Gastrocnemius medialis (tissue), 4 donors: Measurements from ENCODE around the gene PSME3. TPM values are rescaled to one million over a fixed set of nuclear protein-coding genes. Genes with fewer than 3 reads are reported as not detected.
A peak's percentile ranks its signal among the peaks of the same experiment; 100 is the strongest.

Experiments
- ATAC-seq, 2 donors: fragments of 150-250 bp; one replicate each; pipeline ENCODE4 v1.9.1; 2016
- DNase-seq, 2 donors: peaks; one replicate each; pipeline ENCODE4 v3.0.0-alpha.2; 2019
- H3K27ac ChIP-seq, 4 donors: fragments of 200-600 bp; sonication (generic); 1 replicate in 1 of 4; 2 replicates in 3 of 4; pipeline ENCODE4 v1.5.1; 2016 to 2018; ENCODE audit warnings: mild to moderate bottlenecking in 2 of 4, moderate library complexity in 1 of 4
- H3K27me3 ChIP-seq, 3 donors: fragments of 200-600 bp; sonication (generic) in 2 of 3; 1 replicate in 1 of 3; 2 replicates in 2 of 3; pipeline versions ENCODE4 v1.5.1 to v1.6.0; 2016 to 2019; ENCODE audit warnings: mild to moderate bottlenecking in 1 of 3, moderate library complexity in 1 of 3
- H3K36me3 ChIP-seq, 2 donors: fragments of 200-600 bp; sonication (generic) in 1 of 2; one replicate each; pipeline ENCODE4 v1.5.1; 2017 to 2018
- H3K4me1 ChIP-seq, 2 donors: fragments of 200-600 bp; sonication (generic) in 1 of 2; one replicate each; pipeline ENCODE4 v1.5.1; 2016 to 2017; ENCODE audit warnings: mild to moderate bottlenecking in 2 of 2
- H3K4me3 ChIP-seq, 4 donors: fragments of 200-600 bp; sonication (generic) in 3 of 4; 1 replicate in 1 of 4; 2 replicates in 3 of 4; pipeline ENCODE4 v1.5.1; 2016 to 2019; ENCODE audit warnings: mild to moderate bottlenecking in 2 of 4
- H3K9me3 ChIP-seq, 3 donors: fragments of 200-600 bp; sonication (generic) in 2 of 3; 1 replicate in 1 of 3; 2 replicates in 2 of 3; pipeline ENCODE4 v1.5.1; 2016 to 2019
- CTCF ChIP-seq, 5 experiments: fragments of 450-650 bp in 3 of 5; fragments of 200-600 bp in 2 of 5; sonication (generic) in 2 of 5; IDR thresholded peaks in 4 of 5; conservative IDR thresholded peaks in 1 of 5; 1 replicate in 4 of 5; 2 replicates in 1 of 5; pipeline ENCODE4 v1.5.1; 2016 to 2019; ENCODE audit warnings: antibody characterized with exemption in 5 of 5, mild to moderate bottlenecking in 3 of 5, moderate library complexity in 3 of 5
- POLR2A ChIP-seq, 2 donors: fragments of 450-650 bp; IDR thresholded peaks; one replicate each; pipeline ENCODE4 v1.6.1; 2017; ENCODE audit warnings: antibody characterized with exemption in 2 of 2, mild to moderate bottlenecking in 2 of 2, moderate library complexity in 2 of 2
- in situ Hi-C, 4 donors: fragments of 200-750 bp; cut with MboI; loops; one replicate each; pipeline versions ENCODE4 v1.15.0 to v1.8.0; 2017; ENCODE audit warnings: low sequenced_read_pairs in 4 of 4
- intact Hi-C: fragments of 100-400 bp; cut with DNase I; formaldehyde crosslinking; loops from one replicate; pipeline ENCODE4 v1.15.1; 2023; ENCODE audit warnings: low total_unique reads
- total RNA-seq, 4 donors: library from RNA; depleted of rRNA; stranded (reverse); fragments of >200 nt; gene quantifications; one replicate each; pipeline versions ENCODE4 v1.1.0 to v1.2.3, GENCODE V29; 2016

Gene PSME3
- total RNA-seq, 4 donors from 2014 or later = 84.2 to 101 (median 88.7) TPM

GRCh38 chr17:42821176-42821575, 12.0 kb upstream of the PSME3 start:
- ATAC-seq (no peak), DNase-seq (no peak)
- Histone ChIP-seq H3K36me3 (peaks cover 7 to 56% of the 10 kb centered on the region in 2 donors), H3K27ac (no peak overlapping the region), H3K9me3 (no peaks in the 10 kb centered on the region), H3K27me3 (no peaks in the 10 kb centered on the region), H3K4me3 (no peak overlapping the region), H3K4me1 (peaks cover 13 to 14% of the 10 kb centered on the region in 2 donors)
- intact Hi-C loops = loop anchor here (5.0 kb wide), 1 partner anchor 244 kb away; the partner anchor contains the start of gene PSMC3IP
- in situ Hi-C loops = loop anchor here in 1 of 4 donors (10.0 kb wide), 1 partner anchor 96 kb away; no protein-coding TSS in a partner anchor
- TF ChIP-seq CTCF (IDR thresholded peaks at IDR 0.05 in 4 of 5, conservative IDR thresholded peaks at IDR 0.05 in 1 of 5) = no peak
- no peak for TF ChIP-seq POLR2A (IDR thresholded peaks at IDR 0.05)

- Histone ChIP-seq H3K9me3 (no peaks in the 10 kb centered on the region), H3K27me3 (no peaks in the 10 kb centered on the region), H3K27ac (no peak overlapping the region), H3K4me3 (no peak overlapping the region), H3K4me1 (peaks cover 20% of the 10 kb centered on the region in 2 donors), H3K36me3 (no peaks in the 10 kb centered on the region)
- intact Hi-C loops = no loop called here
- no peak for DNase-seq
- no peak for ATAC-seq
- TF ChIP-seq POLR2A (IDR thresholded peaks at IDR 0.05) = no peak
- no peak for TF ChIP-seq CTCF (IDR thresholded peaks at IDR 0.05 in 4 of 5, conservative IDR thresholded peaks at IDR 0.05 in 1 of 5)
- in situ Hi-C loops = loop anchor here in 1 of 4 donors (10.0 kb wide), 1 partner anchor 103 kb away; no protein-coding TSS in a partner anchor
These were observed 5.7 kb upstream of the PSME3 start for GRCh38 chr17:42827472-42827871.

- peaks cover 0 to 13% of the 10 kb centered on the region in 2 donors for H3K36me3 ChIP-seq
- TF ChIP-seq CTCF (IDR thresholded peaks at IDR 0.05 in 4 of 5, conservative IDR thresholded peaks at IDR 0.05 in 1 of 5) = no peak
- no peak for TF ChIP-seq POLR2A (IDR thresholded peaks at IDR 0.05)
- intact Hi-C loops (loop anchor here (5.0 to 10.0 kb wide), 2 partner anchors 166 to 564 kb away; partner anchors contain the start of genes ARL4D and RPL27), in situ Hi-C loops (no loop called here)
- H3K9me3 ChIP-seq = no peaks in the 10 kb centered on the region
- no peak overlapping the region for H3K27ac ChIP-seq
- ATAC-seq = no peak
- peaks cover 18 to 27% of the 10 kb centered on the region in 2 donors for H3K4me1 ChIP-seq
- no peaks in the 10 kb centered on the region for H3K27me3 ChIP-seq
- no peak overlapping the region for H3K4me3 ChIP-seq
- no peak for DNase-seq
These were observed 2.2 kb upstream of the PSME3 start for GRCh38 chr17:42830971-42831370.

GRCh38 chr17:42832213-42832933, 824 bp upstream of the PSME3 start:
- H3K4me3 ChIP-seq = peak overlapping the region; percentile 77 to 97 (median 96)
- H3K9me3 ChIP-seq = no peaks in the 10 kb centered on the region
- in situ Hi-C loops (no loop called here), intact Hi-C loops (loop anchor here (5.0 to 10.0 kb wide), 2 partner anchors 165 to 562 kb away; partner anchors contain the start of genes ARL4D and RPL27)
- peaks cover 18 to 27% of the 10 kb centered on the region in 2 donors for H3K4me1 ChIP-seq
- ATAC-seq = no peak
- H3K27ac ChIP-seq = peak overlapping the region; percentile 80 to 94 (median 89)
- TF ChIP-seq POLR2A (IDR thresholded peaks at IDR 0.05) (no peak), CTCF (IDR thresholded peaks at IDR 0.05 in 4 of 5, conservative IDR thresholded peaks at IDR 0.05 in 1 of 5) (no peak)
- H3K27me3 ChIP-seq = no peaks in the 10 kb centered on the region
- DNase-seq = no peak
- H3K36me3 ChIP-seq = peaks cover 0 to 27% of the 10 kb centered on the region in 2 donors
